Activated CD4-positive, alpha-beta T cell treated with anti-CD3 and anti-CD28 coated beads, Interleukin-2, amount 50 U/mL, for 4 hours (primary cell): Measurements from ENCODE around the gene TPD52L1.
"Not testable (repeated sequence)": the region's sequence is repeated elsewhere in the genome, so short reads cannot be mapped to it uniquely, and the experiment has no call there.

Source experiments
- DNase-seq, 2 experiments: peaks; one replicate each; pipeline ENCODE4 v3.0.0-alpha.2; 2020

TPD52L1 gene

GRCh38 chr6:125144822-125145221, 8.8 kb upstream of the TPD52L1 start:
- no peak for DNase-seq

- no peak for DNase-seq
These were observed 4.1 kb upstream of the TPD52L1 start for GRCh38 chr6:125149256-125150144.

- DNase-seq, result no peak
These were observed 1.9 kb upstream of the TPD52L1 start for GRCh38 chr6:125151700-125152099.

- no peak for DNase-seq
These were observed 666 bp downstream of the TPD52L1 start for GRCh38 chr6:125154118-125154760.

GRCh38 chr6:125154761-125155135, 1.2 kb downstream of the TPD52L1 start:
- DNase-seq, result peak; percentile 12 to 18

- no peak for DNase-seq
These were observed 1.8 kb downstream of the TPD52L1 start for GRCh38 chr6:125155344-125155743.

- DNase-seq, result no peak
These were observed 2.9 kb downstream of the TPD52L1 start for GRCh38 chr6:125156496-125156895.

- DNase-seq, result no peak
These were observed 3.7 kb downstream of the TPD52L1 start for GRCh38 chr6:125157280-125157679.

- no peak for DNase-seq
These were observed 4.2 kb downstream of the TPD52L1 start for GRCh38 chr6:125157725-125158124.

- not testable (repeated sequence) for DNase-seq
These were observed 9.8 kb downstream of the TPD52L1 start for GRCh38 chr6:125163339-125163738.

GRCh38 chr6:125163811-125164210, 10.2 kb downstream of the TPD52L1 start:
- no peak for DNase-seq

GRCh38 chr6:125164696-125165095, 11.1 kb downstream of the TPD52L1 start:
- no peak for DNase-seq

GRCh38 chr6:125165256-125165655, 11.7 kb downstream of the TPD52L1 start:
- no peak for DNase-seq

GRCh38 chr6:125165776-125166175, 12.2 kb downstream of the TPD52L1 start:
- DNase-seq, result no peak

- DNase-seq, result no peak
These were observed 13.1 kb downstream of the TPD52L1 start for GRCh38 chr6:125166711-125167110.

- no peak for DNase-seq
These were observed 14.0 kb downstream of the TPD52L1 start for GRCh38 chr6:125167579-125167978.

GRCh38 chr6:125169058-125169457, 15.5 kb downstream of the TPD52L1 start:
- no peak for DNase-seq

GRCh38 chr6:125169522-125169921, 15.9 kb downstream of the TPD52L1 start:
- no peak for DNase-seq

- DNase-seq, result no peak
These were observed 16.8 kb downstream of the TPD52L1 start for GRCh38 chr6:125170376-125170775.

- DNase-seq, result no peak
These were observed 19.9 kb downstream of the TPD52L1 start for GRCh38 chr6:125173341-125174095.

GRCh38 chr6:125174626-125175025, 21.1 kb downstream of the TPD52L1 start:
- DNase-seq, result no peak

- DNase-seq, result no peak
These were observed 22.0 kb downstream of the TPD52L1 start for GRCh38 chr6:125175466-125176048.
